H9 (cell line): ENCODE data around the gene MCF2L. TPM values are rescaled to one million over a fixed set of nuclear protein-coding genes. Genes with fewer than 3 reads are reported as not detected.

Source experiments
- DNase-seq: peaks from one replicate; pipeline ENCODE4 v3.0.0-alpha.2; 2017
- H2AFZ ChIP-seq: one replicate; pipeline ENCODE4 v1.6.1; 2013; ENCODE audit warnings: mild to moderate bottlenecking, low read length, control low read depth, moderate library complexity
- H2AK5ac ChIP-seq: 2 replicates; pipeline ENCODE4 v1.6.1; 2013; ENCODE audit warnings: low read length, control low read depth, mixed read lengths; ENCODE audit not compliant: insufficient read length
- H2BK120ac ChIP-seq: one replicate; pipeline ENCODE4 v1.6.1; 2013; ENCODE audit warnings: low read depth, mild to moderate bottlenecking, low read length, control low read depth, inconsistent platforms; ENCODE audit not compliant: poor library complexity, severe bottlenecking
- H2BK12ac ChIP-seq: 2 replicates; pipeline ENCODE4 v1.6.1; 2013; ENCODE audit warnings: low read length, control low read depth, mixed read lengths, low read depth; ENCODE audit not compliant: insufficient read length
- H2BK15ac ChIP-seq: 2 replicates; pipeline ENCODE4 v1.6.1; 2013; ENCODE audit warnings: low read depth, low read length, control low read depth
- H2BK20ac ChIP-seq: one replicate; pipeline ENCODE4 v1.6.1; 2013; ENCODE audit warnings: low read depth, mild to moderate bottlenecking, low read length, control low read depth, inconsistent platforms; ENCODE audit not compliant: poor library complexity, severe bottlenecking
- H2BK5ac ChIP-seq: 2 replicates; pipeline ENCODE4 v1.6.1; 2013; ENCODE audit warnings: low read length, control low read depth, mixed read lengths; ENCODE audit not compliant: insufficient read length
- H3K14ac ChIP-seq: 2 replicates; pipeline ENCODE4 v1.6.1; 2013; ENCODE audit warnings: low read length, control low read depth; ENCODE audit not compliant: insufficient read depth
- H3K18ac ChIP-seq: 2 replicates; pipeline ENCODE4 v1.6.1; 2013; ENCODE audit warnings: low read depth, mild to moderate bottlenecking, mixed read lengths, low read length, control low read depth; ENCODE audit not compliant: insufficient read length
- H3K23ac ChIP-seq: 2 replicates; pipeline ENCODE4 v1.6.1; 2013; ENCODE audit warnings: low read length, control low read depth, mixed read lengths, low read depth; ENCODE audit not compliant: insufficient read length
- H3K23me2 ChIP-seq: 2 replicates; pipeline ENCODE4 v1.6.1; 2013; ENCODE audit warnings: low read depth, mild to moderate bottlenecking, mixed read lengths, low read length, control low read depth; ENCODE audit not compliant: insufficient read length, poor library complexity, severe bottlenecking
- H3K27ac ChIP-seq: 2 replicates; pipeline ENCODE4 v1.5.1; 2013; ENCODE audit warnings: low read length, control low read depth, mixed read lengths, low read depth; ENCODE audit not compliant: insufficient read length
- H3K27me3 ChIP-seq: 2 replicates; pipeline ENCODE4 v1.6.1; 2013; ENCODE audit warnings: low read length, control low read depth, inconsistent platforms; ENCODE audit not compliant: insufficient read depth
- H3K4ac ChIP-seq: 2 replicates; pipeline ENCODE4 v1.6.1; 2013; ENCODE audit warnings: low read depth, mild to moderate bottlenecking, control low read depth, inconsistent platforms, low read length, moderate library complexity
- H3K4me1 ChIP-seq: 2 replicates; pipeline ENCODE4 v1.6.1; 2013; ENCODE audit warnings: low read length, control low read depth, inconsistent platforms; ENCODE audit not compliant: insufficient read depth
- H3K4me2 ChIP-seq: 2 replicates; pipeline ENCODE4 v1.6.1; 2013; ENCODE audit warnings: low read length, control low read depth, mixed read lengths; ENCODE audit not compliant: insufficient read length, insufficient read depth
- H3K56ac ChIP-seq: 2 replicates; pipeline ENCODE4 v1.6.1; 2013; ENCODE audit warnings: low read depth, mild to moderate bottlenecking, mixed read lengths, low read length, control low read depth; ENCODE audit not compliant: insufficient read length
- H3K79me1 ChIP-seq: 2 replicates; pipeline ENCODE4 v1.6.1; 2013; ENCODE audit warnings: low read depth, mild to moderate bottlenecking, moderate library complexity, low read length, control low read depth, inconsistent platforms; ENCODE audit not compliant: insufficient read depth, poor library complexity, severe bottlenecking
- H3K79me2 ChIP-seq: 2 replicates; pipeline ENCODE4 v1.6.1; 2013; ENCODE audit warnings: low read length, control low read depth, inconsistent platforms; ENCODE audit not compliant: insufficient read depth
- H3K9ac ChIP-seq: 2 replicates; pipeline ENCODE4 v1.6.1; 2013; ENCODE audit warnings: low read length, control low read depth, mixed read lengths; ENCODE audit not compliant: insufficient read length; ENCODE audit errors: extremely low read depth
- H3K9me3 ChIP-seq: one replicate; pipeline ENCODE4 v1.6.1; 2013; ENCODE audit warnings: low read depth, low read length, inconsistent platforms; ENCODE audit not compliant: control insufficient read depth
- H3T11ph ChIP-seq: one replicate; pipeline ENCODE4 v1.6.1; 2013; ENCODE audit warnings: mild to moderate bottlenecking, low read length, control low read depth, inconsistent platforms
- H4K20me1 ChIP-seq: one replicate; pipeline ENCODE4 v1.6.1; 2013; ENCODE audit not compliant: control insufficient read depth, insufficient read length, insufficient read depth
- H4K5ac ChIP-seq: 2 replicates; pipeline ENCODE4 v1.6.1; 2013; ENCODE audit warnings: low read depth, mild to moderate bottlenecking, mixed read lengths, low read length, control low read depth; ENCODE audit not compliant: insufficient read length
- H4K8ac ChIP-seq: replicated peaks from 2 replicates; pipeline ENCODE4 v1.6.1; 2013; ENCODE audit warnings: low read length, control low read depth, mixed read lengths, low read depth; ENCODE audit not compliant: insufficient read length
- H4K91ac ChIP-seq: 2 replicates; pipeline ENCODE4 v1.6.1; 2013; ENCODE audit warnings: low read depth, mild to moderate bottlenecking, moderate library complexity, mixed read lengths, low read length, control low read depth; ENCODE audit not compliant: insufficient read length
- H3K27ac Mint-ChIP-seq, 3 experiments: 2 replicates in 2 of 3; 3 replicates in 1 of 3; pipeline ENCODE4 v1.8.0; 2020 to 2021; ENCODE audit warnings: mixed read lengths in 3 of 3, mild to moderate bottlenecking in 1 of 3, moderate library complexity in 1 of 3
- H3K27me3 Mint-ChIP-seq: 2 replicates; pipeline ENCODE4 v1.8.0; 2021; ENCODE audit warnings: low read depth, mild to moderate bottlenecking, moderate library complexity, mixed read lengths
- H3K36me3 Mint-ChIP-seq, 3 experiments: 2 replicates in 2 of 3; 3 replicates in 1 of 3; pipeline ENCODE4 v1.8.0; 2020 to 2021; ENCODE audit warnings: low read depth in 3 of 3, mixed read lengths in 3 of 3; ENCODE audit not compliant: insufficient read depth in 1 of 3
- H3K4me1 Mint-ChIP-seq, 2 experiments: 2 replicates each; pipeline ENCODE4 v1.8.0; 2020; ENCODE audit warnings: mixed read lengths in 2 of 2
- H3K4me3 Mint-ChIP-seq, 2 experiments: 2 replicates in 1 of 2; 3 replicates in 1 of 2; pipeline ENCODE4 v1.8.0; 2020 to 2021; ENCODE audit warnings: mild to moderate bottlenecking in 2 of 2, mixed read lengths in 2 of 2, moderate library complexity in 1 of 2
- H3K9me3 Mint-ChIP-seq, 2 experiments: 2 replicates in 1 of 2; 3 replicates in 1 of 2; pipeline ENCODE4 v1.8.0; 2020; ENCODE audit warnings: mild to moderate bottlenecking in 2 of 2, mixed read lengths in 2 of 2, moderate library complexity in 1 of 2
- WGBS: extraction: QIAGEN DNeasy Blood & Tissue Kit; methylation state at CpG from one replicate; pipeline ENCODE4 v1.1.7; 2013; ENCODE audit warnings: missing lambda C conversion rate, low lambda C conversion rate, mixed read lengths; ENCODE audit not compliant: insufficient read length; ENCODE audit errors: extremely low coverage; 5-methylcytosine and 5-hydroxymethylcytosine counted together
- total RNA-seq: library from RNA; stranded (reverse); gene quantifications from 2 replicates; pipeline ENCODE4 v1.2.1, GENCODE V29; 2021
- TF ChIP-seq, protein P1 (sequence below): fragments of 200-600 bp; sonication (generic); conservative IDR thresholded peaks from 3 replicates; pipeline ENCODE4 v1.8.0; 2021; ENCODE audit warnings: antibody characterized with exemption, mild to moderate bottlenecking

The MCF2L gene
- total RNA-seq, 1 experiment from 2014 or later: 18.5 TPM

DNA sequence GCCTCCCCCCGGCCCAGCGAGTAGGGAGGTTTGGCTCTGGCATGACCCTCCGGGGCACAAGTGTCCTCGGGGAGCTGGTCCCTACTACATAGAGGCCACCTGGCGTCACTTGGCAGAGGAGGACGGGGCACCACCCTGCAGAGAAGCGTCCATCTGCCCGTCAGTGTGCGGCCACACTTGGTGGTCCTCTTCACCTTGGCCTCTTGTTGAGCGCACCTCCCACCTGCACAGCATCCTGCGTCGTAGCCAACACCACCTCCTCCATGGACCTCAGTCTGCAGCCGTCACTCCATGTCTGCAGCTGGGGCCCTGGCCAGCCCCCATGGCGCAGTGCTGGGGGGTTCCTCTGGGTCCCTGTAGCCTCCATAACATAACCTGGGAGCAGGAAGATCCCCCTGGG lies 35.1 kb downstream of the MCF2L start:
- Histone ChIP-seq H4K5ac (no peak overlapping the region), H3K27me3 (no peaks in the 10 kb centered on the region), H2BK120ac (no peak overlapping the region), H3K56ac (no peak overlapping the region), H3K18ac (no peak overlapping the region), H3K23me2 (no peaks in the 10 kb centered on the region), H3K4me2 (no peak overlapping the region), H2BK12ac (no peak overlapping the region), H3K9me3 (no peaks in the 10 kb centered on the region), H3K9ac (no peak overlapping the region), H3K79me2 (no peaks in the 10 kb centered on the region; the same call in 1 of the 2 replicates), H3K14ac (no peak overlapping the region), H2AFZ (no peak overlapping the region), H2BK20ac (no peak overlapping the region), H3K23ac (no peak overlapping the region), H2AK5ac (no peak overlapping the region), H3T11ph (no peak overlapping the region), H3K4ac (no peak overlapping the region), H3K4me1 (no peaks in the 10 kb centered on the region), H2BK15ac (no peak overlapping the region), H4K91ac (no peak overlapping the region), H2BK5ac (no peak overlapping the region), H3K27ac (no peak overlapping the region), H4K20me1 (no peaks in the 10 kb centered on the region), H3K79me1 (no peaks in the 10 kb centered on the region), H4K8ac (no peak overlapping the region)
- TF ChIP-seq, protein P1, sequence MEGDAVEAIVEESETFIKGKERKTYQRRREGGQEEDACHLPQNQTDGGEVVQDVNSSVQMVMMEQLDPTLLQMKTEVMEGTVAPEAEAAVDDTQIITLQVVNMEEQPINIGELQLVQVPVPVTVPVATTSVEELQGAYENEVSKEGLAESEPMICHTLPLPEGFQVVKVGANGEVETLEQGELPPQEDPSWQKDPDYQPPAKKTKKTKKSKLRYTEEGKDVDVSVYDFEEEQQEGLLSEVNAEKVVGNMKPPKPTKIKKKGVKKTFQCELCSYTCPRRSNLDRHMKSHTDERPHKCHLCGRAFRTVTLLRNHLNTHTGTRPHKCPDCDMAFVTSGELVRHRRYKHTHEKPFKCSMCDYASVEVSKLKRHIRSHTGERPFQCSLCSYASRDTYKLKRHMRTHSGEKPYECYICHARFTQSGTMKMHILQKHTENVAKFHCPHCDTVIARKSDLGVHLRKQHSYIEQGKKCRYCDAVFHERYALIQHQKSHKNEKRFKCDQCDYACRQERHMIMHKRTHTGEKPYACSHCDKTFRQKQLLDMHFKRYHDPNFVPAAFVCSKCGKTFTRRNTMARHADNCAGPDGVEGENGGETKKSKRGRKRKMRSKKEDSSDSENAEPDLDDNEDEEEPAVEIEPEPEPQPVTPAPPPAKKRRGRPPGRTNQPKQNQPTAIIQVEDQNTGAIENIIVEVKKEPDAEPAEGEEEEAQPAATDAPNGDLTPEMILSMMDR: no peak
- Mint-ChIP-seq H3K9me3 (peaks cover 3 to 4% of the 10 kb centered on the region in 2 experiments; a peak in 3 of 5 replicates), H3K4me3 (no peak overlapping the region), H3K4me1 (peaks cover 0 to 14% of the 10 kb centered on the region in 2 experiments; a peak in 1 of 4 replicates), H3K36me3 (peaks cover 0 to 10% (median 6%) of the 10 kb centered on the region in 3 experiments), H3K27me3 (no peaks in the 10 kb centered on the region; the same call in none of the 2 replicates), H3K27ac (no peak overlapping the region)
- no peak for DNase-seq
- WGBS: no CpG with 5 or more reads among the region's 14 CpGs
